H9 (cell line): ENCODE results near the gene PRSS22. TPM values are rescaled to one million over a fixed set of nuclear protein-coding genes. Genes with fewer than 3 reads are reported as not detected.
A peak's percentile ranks its signal among the peaks of the same experiment; 100 is the strongest.

ENCODE experiments used
- DNase-seq: peaks from one replicate; pipeline ENCODE4 v3.0.0-alpha.2; 2017
- H2AFZ ChIP-seq: one replicate; pipeline ENCODE4 v1.6.1; 2013; ENCODE audit warnings: mild to moderate bottlenecking, low read length, control low read depth, moderate library complexity
- H2AK5ac ChIP-seq: 2 replicates; pipeline ENCODE4 v1.6.1; 2013; ENCODE audit warnings: low read length, control low read depth, mixed read lengths; ENCODE audit not compliant: insufficient read length
- H2BK120ac ChIP-seq: one replicate; pipeline ENCODE4 v1.6.1; 2013; ENCODE audit warnings: low read depth, mild to moderate bottlenecking, low read length, control low read depth, inconsistent platforms; ENCODE audit not compliant: poor library complexity, severe bottlenecking
- H2BK12ac ChIP-seq: 2 replicates; pipeline ENCODE4 v1.6.1; 2013; ENCODE audit warnings: low read length, control low read depth, mixed read lengths, low read depth; ENCODE audit not compliant: insufficient read length
- H2BK15ac ChIP-seq: 2 replicates; pipeline ENCODE4 v1.6.1; 2013; ENCODE audit warnings: low read depth, low read length, control low read depth
- H2BK20ac ChIP-seq: one replicate; pipeline ENCODE4 v1.6.1; 2013; ENCODE audit warnings: low read depth, mild to moderate bottlenecking, low read length, control low read depth, inconsistent platforms; ENCODE audit not compliant: poor library complexity, severe bottlenecking
- H2BK5ac ChIP-seq: 2 replicates; pipeline ENCODE4 v1.6.1; 2013; ENCODE audit warnings: low read length, control low read depth, mixed read lengths; ENCODE audit not compliant: insufficient read length
- H3K14ac ChIP-seq: 2 replicates; pipeline ENCODE4 v1.6.1; 2013; ENCODE audit warnings: low read length, control low read depth; ENCODE audit not compliant: insufficient read depth
- H3K18ac ChIP-seq: 2 replicates; pipeline ENCODE4 v1.6.1; 2013; ENCODE audit warnings: low read depth, mild to moderate bottlenecking, mixed read lengths, low read length, control low read depth; ENCODE audit not compliant: insufficient read length
- H3K23ac ChIP-seq: 2 replicates; pipeline ENCODE4 v1.6.1; 2013; ENCODE audit warnings: low read length, control low read depth, mixed read lengths, low read depth; ENCODE audit not compliant: insufficient read length
- H3K23me2 ChIP-seq: 2 replicates; pipeline ENCODE4 v1.6.1; 2013; ENCODE audit warnings: low read depth, mild to moderate bottlenecking, mixed read lengths, low read length, control low read depth; ENCODE audit not compliant: insufficient read length, poor library complexity, severe bottlenecking
- H3K27ac ChIP-seq: 2 replicates; pipeline ENCODE4 v1.5.1; 2013; ENCODE audit warnings: low read length, control low read depth, mixed read lengths, low read depth; ENCODE audit not compliant: insufficient read length
- H3K27me3 ChIP-seq: 2 replicates; pipeline ENCODE4 v1.6.1; 2013; ENCODE audit warnings: low read length, control low read depth, inconsistent platforms; ENCODE audit not compliant: insufficient read depth
- H3K4ac ChIP-seq: 2 replicates; pipeline ENCODE4 v1.6.1; 2013; ENCODE audit warnings: low read depth, mild to moderate bottlenecking, control low read depth, inconsistent platforms, low read length, moderate library complexity
- H3K4me1 ChIP-seq: 2 replicates; pipeline ENCODE4 v1.6.1; 2013; ENCODE audit warnings: low read length, control low read depth, inconsistent platforms; ENCODE audit not compliant: insufficient read depth
- H3K4me2 ChIP-seq: 2 replicates; pipeline ENCODE4 v1.6.1; 2013; ENCODE audit warnings: low read length, control low read depth, mixed read lengths; ENCODE audit not compliant: insufficient read length, insufficient read depth
- H3K56ac ChIP-seq: 2 replicates; pipeline ENCODE4 v1.6.1; 2013; ENCODE audit warnings: low read depth, mild to moderate bottlenecking, mixed read lengths, low read length, control low read depth; ENCODE audit not compliant: insufficient read length
- H3K79me1 ChIP-seq: 2 replicates; pipeline ENCODE4 v1.6.1; 2013; ENCODE audit warnings: low read depth, mild to moderate bottlenecking, moderate library complexity, low read length, control low read depth, inconsistent platforms; ENCODE audit not compliant: insufficient read depth, poor library complexity, severe bottlenecking
- H3K79me2 ChIP-seq: 2 replicates; pipeline ENCODE4 v1.6.1; 2013; ENCODE audit warnings: low read length, control low read depth, inconsistent platforms; ENCODE audit not compliant: insufficient read depth
- H3K9ac ChIP-seq: 2 replicates; pipeline ENCODE4 v1.6.1; 2013; ENCODE audit warnings: low read length, control low read depth, mixed read lengths; ENCODE audit not compliant: insufficient read length; ENCODE audit errors: extremely low read depth
- H3K9me3 ChIP-seq: one replicate; pipeline ENCODE4 v1.6.1; 2013; ENCODE audit warnings: low read depth, low read length, inconsistent platforms; ENCODE audit not compliant: control insufficient read depth
- H3T11ph ChIP-seq: one replicate; pipeline ENCODE4 v1.6.1; 2013; ENCODE audit warnings: mild to moderate bottlenecking, low read length, control low read depth, inconsistent platforms
- H4K20me1 ChIP-seq: one replicate; pipeline ENCODE4 v1.6.1; 2013; ENCODE audit not compliant: control insufficient read depth, insufficient read length, insufficient read depth
- H4K5ac ChIP-seq: 2 replicates; pipeline ENCODE4 v1.6.1; 2013; ENCODE audit warnings: low read depth, mild to moderate bottlenecking, mixed read lengths, low read length, control low read depth; ENCODE audit not compliant: insufficient read length
- H4K8ac ChIP-seq: replicated peaks from 2 replicates; pipeline ENCODE4 v1.6.1; 2013; ENCODE audit warnings: low read length, control low read depth, mixed read lengths, low read depth; ENCODE audit not compliant: insufficient read length
- H4K91ac ChIP-seq: 2 replicates; pipeline ENCODE4 v1.6.1; 2013; ENCODE audit warnings: low read depth, mild to moderate bottlenecking, moderate library complexity, mixed read lengths, low read length, control low read depth; ENCODE audit not compliant: insufficient read length
- H3K27ac Mint-ChIP-seq, 3 experiments: 2 replicates in 2 of 3; 3 replicates in 1 of 3; pipeline ENCODE4 v1.8.0; 2020 to 2021; ENCODE audit warnings: mixed read lengths in 3 of 3, mild to moderate bottlenecking in 1 of 3, moderate library complexity in 1 of 3
- H3K27me3 Mint-ChIP-seq: 2 replicates; pipeline ENCODE4 v1.8.0; 2021; ENCODE audit warnings: low read depth, mild to moderate bottlenecking, moderate library complexity, mixed read lengths
- H3K36me3 Mint-ChIP-seq, 3 experiments: 2 replicates in 2 of 3; 3 replicates in 1 of 3; pipeline ENCODE4 v1.8.0; 2020 to 2021; ENCODE audit warnings: low read depth in 3 of 3, mixed read lengths in 3 of 3; ENCODE audit not compliant: insufficient read depth in 1 of 3
- H3K4me1 Mint-ChIP-seq, 2 experiments: 2 replicates each; pipeline ENCODE4 v1.8.0; 2020; ENCODE audit warnings: mixed read lengths in 2 of 2
- H3K4me3 Mint-ChIP-seq, 2 experiments: 2 replicates in 1 of 2; 3 replicates in 1 of 2; pipeline ENCODE4 v1.8.0; 2020 to 2021; ENCODE audit warnings: mild to moderate bottlenecking in 2 of 2, mixed read lengths in 2 of 2, moderate library complexity in 1 of 2
- H3K9me3 Mint-ChIP-seq, 2 experiments: 2 replicates in 1 of 2; 3 replicates in 1 of 2; pipeline ENCODE4 v1.8.0; 2020; ENCODE audit warnings: mild to moderate bottlenecking in 2 of 2, mixed read lengths in 2 of 2, moderate library complexity in 1 of 2
- CTCF ChIP-seq: fragments of 200-600 bp; sonication (generic); conservative IDR thresholded peaks from 3 replicates; pipeline ENCODE4 v1.8.0; 2021; ENCODE audit warnings: antibody characterized with exemption, mild to moderate bottlenecking
- WGBS: extraction: QIAGEN DNeasy Blood & Tissue Kit; methylation state at CpG from one replicate; pipeline ENCODE4 v1.1.7; 2013; ENCODE audit warnings: missing lambda C conversion rate, low lambda C conversion rate, mixed read lengths; ENCODE audit not compliant: insufficient read length; ENCODE audit errors: extremely low coverage; 5-methylcytosine and 5-hydroxymethylcytosine counted together
- total RNA-seq: library from RNA; stranded (reverse); gene quantifications from 2 replicates; pipeline ENCODE4 v1.2.1, GENCODE V29; 2021

PRSS22 gene
- total RNA-seq, 1 experiment from 2014 or later, result 1.9 TPM

DNA sequence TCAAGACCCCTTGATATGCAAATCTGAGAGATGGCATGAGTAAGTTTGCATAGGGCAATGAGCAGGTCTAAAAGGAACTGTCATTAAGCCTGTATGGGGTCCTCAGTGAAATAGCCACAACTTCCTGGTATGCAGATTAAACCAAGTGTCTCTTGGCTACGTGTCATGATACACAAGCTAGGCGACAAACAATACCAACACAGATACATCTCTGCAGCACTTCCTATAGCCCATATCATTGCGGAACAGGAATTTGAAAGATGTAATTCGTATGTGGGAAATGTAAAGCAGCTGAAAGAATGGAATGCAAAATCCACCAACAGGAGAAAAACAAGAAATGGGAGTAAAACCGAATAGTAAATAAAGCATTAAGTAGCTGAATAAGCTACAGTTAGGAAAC is 12.9 kb downstream of the PRSS22 start:
- H3K4me2 ChIP-seq, result peak overlapping the region; percentile 21
- H2BK20ac ChIP-seq, result no peak overlapping the region
- no peaks in the 10 kb centered on the region; the same call in 1 of the 2 replicates for H3K27me3 ChIP-seq
- H3K4me1 Mint-ChIP-seq, result peaks cover 0 to 10% of the 10 kb centered on the region in 2 experiments; a peak in 2 of 4 replicates
- H2BK120ac ChIP-seq, result no peak overlapping the region
- H3K9me3 ChIP-seq, result no peaks in the 10 kb centered on the region
- H3K56ac ChIP-seq, result no peak overlapping the region
- H3K27me3 Mint-ChIP-seq, result peaks cover 23% of the 10 kb centered on the region
- H2BK15ac ChIP-seq, result no peak overlapping the region
- TF ChIP-seq CTCF, result no peak
- no peak overlapping the region for H2AFZ ChIP-seq
- no peak overlapping the region for H2BK5ac ChIP-seq
- no peaks in the 10 kb centered on the region for H3K79me2 ChIP-seq
- no peak overlapping the region for H3K14ac ChIP-seq
- H4K8ac ChIP-seq, result no peak overlapping the region
- H3K9me3 Mint-ChIP-seq, result peaks cover 3 to 5% of the 10 kb centered on the region in 2 experiments; a peak in 4 of 5 replicates
- H3K79me1 ChIP-seq, result no peaks in the 10 kb centered on the region
- no peak overlapping the region for H3K18ac ChIP-seq
- H3K4me1 ChIP-seq, result 0 out of 2 replicates have a peak, but pooled peaks cover 3% of the 10 kb centered on the region
- DNase-seq, result no peak
- H4K91ac ChIP-seq, result no peak overlapping the region
- no peak overlapping the region for H3K9ac ChIP-seq
- no peak overlapping the region for H2BK12ac ChIP-seq
- no peak overlapping the region for H3K27ac Mint-ChIP-seq
- no peak overlapping the region for H3K4me3 Mint-ChIP-seq
- WGBS, result no CpG with 5 or more reads among the region's 5 CpGs
- no peak overlapping the region for H4K5ac ChIP-seq
- no peak overlapping the region for H3K27ac ChIP-seq
- H3K23me2 ChIP-seq, result no peaks in the 10 kb centered on the region
- H3K23ac ChIP-seq, result no peak overlapping the region
- no peak overlapping the region for H2AK5ac ChIP-seq
- H3K36me3 Mint-ChIP-seq, result no peaks in the 10 kb centered on the region
- no peak overlapping the region for H3T11ph ChIP-seq
- no peak overlapping the region for H3K4ac ChIP-seq
- no peaks in the 10 kb centered on the region for H4K20me1 ChIP-seq
